Tibial artery (tissue), 4 donors: ENCODE results near the gene MAPK1IP1L.
A peak's percentile ranks its signal among the peaks of the same experiment; 100 is the strongest.
"Not testable (repeated sequence)": the region's sequence is repeated elsewhere in the genome, so short reads cannot be mapped to it uniquely, and the experiment has no call there.

Experiments used
- DNase-seq, 2 donors: peaks; one replicate each; pipeline ENCODE4 v3.0.0-alpha.2; 2019
- H3K27ac ChIP-seq, 2 donors: fragments of 200-600 bp; sonication (generic) in 1 of 2; 1 replicate in 1 of 2; 2 replicates in 1 of 2; pipeline ENCODE4 v1.5.1; 2018 to 2019; ENCODE audit warnings: mild to moderate bottlenecking in 1 of 2
- H3K27me3 ChIP-seq, 2 donors: fragments of 200-600 bp; sonication (generic) in 1 of 2; one replicate each; pipeline versions ENCODE4 v1.5.1 to v1.6.0; 2016 to 2019
- H3K36me3 ChIP-seq, 3 donors: fragments of 200-600 bp; sonication (generic) in 2 of 3; one replicate each; pipeline ENCODE4 v1.5.1; 2016 to 2019; ENCODE audit warnings: mild to moderate bottlenecking in 2 of 3
- H3K4me1 ChIP-seq, 4 donors: fragments of 200-600 bp; sonication (generic) in 2 of 4; 1 replicate in 3 of 4; 2 replicates in 1 of 4; pipeline ENCODE4 v1.5.1; 2016 to 2019
- H3K4me3 ChIP-seq, 2 donors: fragments of 200-600 bp; sonication (generic) in 1 of 2; 1 replicate in 1 of 2; 2 replicates in 1 of 2; pipeline ENCODE4 v1.5.1; 2018 to 2019; ENCODE audit warnings: mild to moderate bottlenecking in 2 of 2
- H3K9me3 ChIP-seq, 3 donors: fragments of 200-600 bp; sonication (generic) in 1 of 3; one replicate each; pipeline ENCODE4 v1.5.1; 2016 to 2019
- CTCF ChIP-seq, 2 experiments: fragments of 200-600 bp in 1 of 2; fragments of 450-650 bp in 1 of 2; IDR thresholded peaks; one replicate each; pipeline ENCODE4 v1.5.1; 2017 to 2019; ENCODE audit warnings: antibody characterized with exemption in 2 of 2, mild to moderate bottlenecking in 1 of 2, moderate library complexity in 1 of 2
- intact Hi-C: fragments of 100-400 bp; cut with DNase I; formaldehyde crosslinking; loops from one replicate; pipeline ENCODE4 v1.15.0; 2023; ENCODE audit warnings: low total_unique reads

The MAPK1IP1L gene

GRCh38 chr14:55057919-55058318, 6.5 kb downstream of the MAPK1IP1L start:
- no peak for DNase-seq

GRCh38 chr14:55059333-55059732, 7.9 kb downstream of the MAPK1IP1L start:
- H3K4me1 ChIP-seq: peaks cover 0 to 84% (median 18%) of the 10 kb centered on the region in 4 donors
- H3K4me3 ChIP-seq: no peak overlapping the region
- no peak for DNase-seq
- no peak overlapping the region for H3K27ac ChIP-seq
- TF ChIP-seq CTCF (IDR thresholded peaks at IDR 0.05): no peak
- H3K27me3 ChIP-seq: no peaks in the 10 kb centered on the region
- no peaks in the 10 kb centered on the region for H3K9me3 ChIP-seq
- intact Hi-C loops: no loop called here
- H3K36me3 ChIP-seq: peaks cover 8 to 33% (median 26%) of the 10 kb centered on the region in 3 donors

More at GRCh38 chr14:55057919-55058318, 6.5 kb downstream of the MAPK1IP1L start:
- Histone ChIP-seq H3K36me3 (peaks cover 4 to 24% (median 14%) of the 10 kb centered on the region in 3 donors), H3K27ac (no peak overlapping the region), H3K4me3 (no peak overlapping the region), H3K9me3 (no peaks in the 10 kb centered on the region), H3K4me1 (peaks cover 0 to 84% (median 20%) of the 10 kb centered on the region in 4 donors), H3K27me3 (no peaks in the 10 kb centered on the region)
- intact Hi-C loops: no loop called here
- no peak for TF ChIP-seq CTCF (IDR thresholded peaks at IDR 0.05)

GRCh38 chr14:55062517-55063351, 11.3 kb downstream of the MAPK1IP1L start:
- Histone ChIP-seq H3K9me3 (no peaks in the 10 kb centered on the region), H3K27ac (peak overlapping the region in 1 of 2 donors; percentile 32), H3K4me1 (peaks cover 0 to 67% (median 18%) of the 10 kb centered on the region in 4 donors), H3K4me3 (no peak overlapping the region), H3K27me3 (no peaks in the 10 kb centered on the region), H3K36me3 (peaks cover 8 to 32% (median 26%) of the 10 kb centered on the region in 3 donors)
- no peak for TF ChIP-seq CTCF (IDR thresholded peaks at IDR 0.05)
- no peak for DNase-seq
- intact Hi-C loops: no loop called here

GRCh38 chr14:55064896-55065295, 13.4 kb downstream of the MAPK1IP1L start:
- H3K27me3 ChIP-seq, intact Hi-C loops, H3K9me3 ChIP-seq, H3K4me3 ChIP-seq, DNase-seq: not testable (repeated sequence)
- peak overlapping the region in 1 of 2 donors; percentile 61 for H3K27ac ChIP-seq
- peaks cover 0 to 54% (median 14%) of the 10 kb centered on the region in 4 donors for H3K4me1 ChIP-seq
- peaks cover 8 to 25% (median 23%) of the 10 kb centered on the region in 3 donors for H3K36me3 ChIP-seq

- H3K4me1 ChIP-seq: peaks cover 0 to 58% (median 14%) of the 10 kb centered on the region in 4 donors
- TF ChIP-seq CTCF (IDR thresholded peaks at IDR 0.05): no peak
- DNase-seq: no peak
- no peaks in the 10 kb centered on the region for H3K27me3 ChIP-seq
- H3K9me3 ChIP-seq: no peaks in the 10 kb centered on the region
- peaks cover 8 to 25% (median 23%) of the 10 kb centered on the region in 3 donors for H3K36me3 ChIP-seq
- intact Hi-C loops: no loop called here
- no peak overlapping the region for H3K4me3 ChIP-seq
- H3K27ac ChIP-seq: peak overlapping the region; percentile 29 to 61
These were observed 14.0 kb downstream of the MAPK1IP1L start for GRCh38 chr14:55065411-55065810.

GRCh38 chr14:55066223-55066622, 14.8 kb downstream of the MAPK1IP1L start:
- Histone ChIP-seq H3K9me3 (no peaks in the 10 kb centered on the region), H3K4me1 (peaks cover 0 to 58% (median 15%) of the 10 kb centered on the region in 4 donors), H3K27ac (no peak overlapping the region), H3K27me3 (no peaks in the 10 kb centered on the region), H3K4me3 (no peak overlapping the region), H3K36me3 (peaks cover 8 to 25% (median 23%) of the 10 kb centered on the region in 3 donors)
- DNase-seq: no peak
- intact Hi-C loops: no loop called here
- no peak for TF ChIP-seq CTCF (IDR thresholded peaks at IDR 0.05)
